Measurements from ENCODE around the gene ITSN2. TPM values are rescaled to one million over a fixed set of nuclear protein-coding genes. Genes with fewer than 3 reads are reported as not detected.

The ITSN2 gene
- total RNA-seq, 2 donors from 2014 or later: 45.6 to 64.6 TPM

DNA sequence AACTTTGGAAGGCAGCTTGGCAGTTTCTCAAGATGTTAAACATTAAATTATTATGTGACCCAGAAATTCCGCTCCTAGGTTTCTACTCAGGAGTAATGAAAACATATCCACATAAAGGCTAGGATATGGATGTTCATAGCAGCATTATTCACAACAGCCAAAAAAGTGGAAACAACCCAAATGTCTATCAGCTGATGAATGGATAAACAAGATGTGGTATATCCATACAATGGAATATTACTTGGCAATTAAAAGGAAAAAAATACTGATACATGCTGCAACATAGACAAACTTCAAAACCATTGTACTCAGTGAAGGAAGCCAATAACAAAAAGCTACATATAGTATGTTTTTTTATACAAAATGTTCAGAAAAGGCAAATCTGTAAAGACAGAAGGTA is 197.8 kb downstream of the ITSN2 start:
- H3K9me3 Mint-ChIP-seq: no peaks in the 10 kb centered on the region
- H3K27ac Mint-ChIP-seq: no peak overlapping the region
- H3K4me3 Mint-ChIP-seq: no peak overlapping the region
- no peak for ATAC-seq (replicated peaks)
- H3K27me3 Mint-ChIP-seq: no peaks in the 10 kb centered on the region
- no peaks in the 10 kb centered on the region for H3K4me1 Mint-ChIP-seq
- H3K36me3 Mint-ChIP-seq (ENCODE audit: low read depth): peaks cover 5% of the 10 kb centered on the region

DNA sequence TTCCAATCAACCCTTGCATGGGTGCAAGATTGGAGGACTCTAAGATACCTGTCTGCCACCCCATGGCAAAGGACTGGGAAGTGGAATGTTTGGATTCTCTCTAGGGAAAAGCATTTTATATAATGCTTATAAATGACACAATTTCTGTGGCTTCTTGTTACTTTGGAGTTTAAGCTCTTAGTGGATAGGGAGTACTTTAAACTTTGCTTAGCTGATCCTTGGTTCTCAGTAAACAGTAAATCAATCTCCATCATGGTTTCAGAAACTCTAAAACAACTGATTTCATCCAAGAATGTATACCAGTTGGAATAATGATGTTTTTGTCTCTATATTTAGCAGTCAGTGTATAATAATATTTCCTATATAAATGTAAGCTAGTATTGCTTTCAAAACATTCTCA is 199.6 kb downstream of the ITSN2 start:
- H3K36me3 Mint-ChIP-seq (ENCODE audit: low read depth): peaks cover 5% of the 10 kb centered on the region
- H3K27me3 Mint-ChIP-seq: no peaks in the 10 kb centered on the region
- no peak overlapping the region for H3K4me3 Mint-ChIP-seq
- ATAC-seq (replicated peaks): no peak
- no peak overlapping the region for H3K27ac Mint-ChIP-seq
- no peaks in the 10 kb centered on the region for H3K4me1 Mint-ChIP-seq
- H3K9me3 Mint-ChIP-seq: no peaks in the 10 kb centered on the region

DNA sequence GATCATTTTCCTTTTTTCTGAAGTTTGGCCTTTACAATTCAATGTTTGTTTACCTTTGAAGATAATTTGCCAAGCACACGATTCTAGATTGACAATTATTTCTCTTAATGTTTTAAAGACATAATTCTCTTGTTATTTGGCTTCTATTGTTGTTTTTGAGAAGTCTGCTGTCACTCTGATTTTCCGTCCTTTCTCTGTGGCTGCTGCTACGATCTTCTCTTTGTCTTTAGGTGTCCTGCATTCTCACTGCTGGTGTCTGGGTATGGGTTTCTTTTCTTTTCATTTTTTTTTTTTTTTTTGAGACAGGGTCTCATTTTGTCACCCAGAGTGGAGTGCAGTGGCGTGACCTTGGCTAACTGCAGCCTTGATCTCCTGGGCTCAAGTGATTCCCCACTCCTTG is 200.6 kb downstream of the ITSN2 start:
- no peak for ATAC-seq (replicated peaks)
- peaks cover 5% of the 10 kb centered on the region for H3K36me3 Mint-ChIP-seq (ENCODE audit: low read depth)
- no peak overlapping the region for H3K27ac Mint-ChIP-seq
- no peaks in the 10 kb centered on the region for H3K9me3 Mint-ChIP-seq
- no peak overlapping the region for H3K4me3 Mint-ChIP-seq
- no peaks in the 10 kb centered on the region for H3K27me3 Mint-ChIP-seq
- H3K4me1 Mint-ChIP-seq: no peaks in the 10 kb centered on the region

DNA sequence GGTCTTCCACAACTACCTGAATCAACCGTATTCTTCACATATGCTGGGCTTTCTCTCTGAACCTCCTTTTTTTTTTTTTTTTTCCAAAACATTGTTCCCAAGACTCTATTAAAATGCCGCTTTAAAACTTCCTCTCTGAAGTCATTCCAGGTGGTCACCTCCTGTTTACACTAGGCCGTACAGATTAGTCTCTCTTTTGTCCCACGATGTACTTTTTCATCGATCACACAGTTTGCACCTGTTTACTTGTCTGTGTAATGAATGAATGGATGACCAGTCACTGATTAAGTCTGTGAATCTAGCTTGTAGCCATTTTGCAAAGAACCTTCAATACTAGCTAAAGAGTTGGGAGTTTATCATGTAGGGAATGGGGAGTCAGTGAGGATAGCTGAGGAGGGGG is 202.2 kb downstream of the ITSN2 start:
- H3K4me3 Mint-ChIP-seq: no peak overlapping the region
- no peak overlapping the region for H3K27ac Mint-ChIP-seq
- no peaks in the 10 kb centered on the region for H3K9me3 Mint-ChIP-seq
- no peaks in the 10 kb centered on the region for H3K27me3 Mint-ChIP-seq
- no peak for ATAC-seq (replicated peaks)
- H3K36me3 Mint-ChIP-seq (ENCODE audit: low read depth): peaks cover 5% of the 10 kb centered on the region
- H3K4me1 Mint-ChIP-seq: no peaks in the 10 kb centered on the region

DNA sequence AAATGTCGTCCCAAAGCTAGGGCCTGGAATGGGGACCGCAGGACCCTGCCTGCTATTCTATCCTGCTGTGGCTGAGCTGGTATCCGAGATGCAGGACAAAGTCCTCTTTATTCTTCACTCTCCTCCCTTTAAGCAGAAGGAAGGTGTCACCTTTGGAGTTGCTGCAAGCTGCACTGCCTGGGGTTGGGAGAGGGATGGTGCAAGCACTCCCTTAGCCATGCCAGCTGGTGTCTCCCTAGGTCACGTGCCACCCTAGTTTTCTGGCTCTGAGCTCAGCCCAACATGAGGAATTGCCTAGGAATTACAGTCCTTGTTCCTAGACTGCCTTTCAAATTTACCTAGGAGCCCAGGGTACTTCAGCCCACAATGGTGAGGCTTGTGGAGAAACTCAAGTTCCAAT is 206.9 kb downstream of the ITSN2 start:
- Mint-ChIP-seq H3K4me3 (no peak overlapping the region), H3K27me3 (no peaks in the 10 kb centered on the region), H3K9me3 (peaks cover 7% of the 10 kb centered on the region), H3K4me1 (no peaks in the 10 kb centered on the region), H3K36me3 (ENCODE audit: low read depth) (peaks cover 6% of the 10 kb centered on the region), H3K27ac (no peak overlapping the region)
- ATAC-seq (replicated peaks): no peak

Other genes with a start within 250 kb of the ITSN2 start
- under 1 TPM in 1 of 2 donors, not detected in 1; 0.82 TPM for gene PFN4, start 237.2 kb downstream of the ITSN2 start, total RNA-seq
- gene FAM228B, start 237.1 kb downstream of the ITSN2 start, total RNA-seq: 10 to 100 TPM in 1 of 2 donors, 1 to 10 TPM in 1; 7.0 to 15.6 TPM
- under 1 TPM in 1 of 2 donors, not detected in 1; 0.48 TPM for gene FAM228A, start 185.5 kb downstream of the ITSN2 start, total RNA-seq
- gene NCOA1, start 130.7 kb upstream of the ITSN2 start, total RNA-seq: 10 to 100 TPM; 27.5 to 29.7 TPM

Data from activated T-helper 17 cell treated with anti-CD3 and anti-CD28 coated beads, Interleukin-2, amount 50 U/mL, for 72 hours (primary cell).